BLaER1 treated with 17β-estradiol and CSF1 and Interleukin-3, amounts not matched to agents 10 nM and 100 nM (cell line): ENCODE results near the gene EFNA4.

Experiments
- H3K27ac ChIP-seq, 11 experiments: shearing (Covaris generic); formaldehyde crosslinking; 2 replicates each; pipeline ENCODE4 v1.8.1; 2022
- H3K27me3 ChIP-seq, 11 experiments: shearing (Covaris generic); formaldehyde crosslinking; 2 replicates each; pipeline ENCODE4 v1.8.1; 2022
- H3K36me3 ChIP-seq, 11 experiments: shearing (Covaris generic); formaldehyde crosslinking; 2 replicates each; pipeline ENCODE4 v1.8.1; 2022
- H3K4me1 ChIP-seq, 10 experiments: shearing (Covaris generic); formaldehyde crosslinking; 2 replicates each; pipeline ENCODE4 v1.8.1; 2022
- H3K4me2 ChIP-seq, 11 experiments: shearing (Covaris generic); formaldehyde crosslinking; 2 replicates each; pipeline ENCODE4 v1.8.1; 2022
- H3K4me3 ChIP-seq, 10 experiments: shearing (Covaris generic); formaldehyde crosslinking; 2 replicates each; pipeline ENCODE4 v1.8.1; 2022
- H3K9ac ChIP-seq, 11 experiments: shearing (Covaris generic); formaldehyde crosslinking; 2 replicates each; pipeline ENCODE4 v1.8.1; 2022
- H3K9me3 ChIP-seq, 11 experiments: shearing (Covaris generic); formaldehyde crosslinking; replicated peaks in 1 of 11; 2 replicates each; pipeline ENCODE4 v1.8.1; 2022
- H4K20me1 ChIP-seq, 11 experiments: shearing (Covaris generic); formaldehyde crosslinking; 2 replicates each; pipeline ENCODE4 v1.8.1; 2022
- Cebpa-rat ChIP-seq, 11 experiments: shearing (Covaris generic); IDR thresholded peaks; 2 replicates each; pipeline ENCODE4 v1.8.1; 2022

Gene EFNA4

DNA sequence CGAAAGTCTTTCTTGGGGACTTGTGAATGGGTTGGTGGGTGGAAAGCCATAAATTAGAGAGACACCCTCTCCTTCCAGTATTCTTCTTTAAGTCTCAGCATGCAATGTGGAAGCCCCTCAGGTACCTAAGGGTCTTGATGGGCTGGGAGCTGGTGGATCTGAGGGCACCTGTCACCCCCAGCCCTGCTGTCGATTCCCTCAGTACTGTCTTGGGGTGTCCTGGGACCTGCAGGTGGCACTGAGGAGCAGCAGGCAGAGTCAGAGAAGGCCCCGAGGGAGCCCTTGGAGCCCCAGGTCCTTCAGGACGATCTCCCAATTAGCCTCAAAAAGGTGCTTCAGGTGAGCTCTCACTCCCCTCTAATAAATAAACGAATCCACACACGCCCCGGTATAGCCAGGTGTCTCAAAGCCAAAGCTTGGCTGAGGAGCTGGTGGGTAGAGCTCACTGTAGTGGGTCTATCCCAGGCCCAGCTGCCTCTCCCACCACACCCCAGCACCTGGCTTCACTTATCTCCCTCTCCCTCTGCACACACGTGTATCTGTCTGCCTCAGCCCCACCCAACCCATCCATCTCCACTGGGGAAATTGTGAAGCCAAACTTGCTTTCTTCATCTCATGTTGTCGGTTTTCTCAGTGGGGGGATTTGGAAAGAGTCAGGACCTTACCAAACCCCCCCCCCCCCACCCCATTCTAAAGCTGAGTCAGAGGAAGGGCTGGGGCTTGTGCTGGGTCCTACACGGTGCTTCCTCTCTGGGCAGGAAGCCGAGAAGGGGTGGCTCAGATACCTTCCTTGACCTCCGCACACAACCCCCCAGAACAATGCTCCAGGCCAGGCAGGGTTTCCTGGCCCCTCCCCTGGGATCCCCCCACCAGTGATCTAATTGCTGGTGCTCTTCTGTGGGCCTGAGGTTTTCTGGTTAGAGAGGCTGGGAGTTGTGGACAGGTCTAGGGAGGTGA, 10.8 kb upstream of the EFNA4 start:
- H3K9me3 ChIP-seq = no peaks in the 10 kb centered on the region
- H3K4me3 ChIP-seq = peak overlapping the region; percentile 84 to 95 (median 89)
- H3K36me3 ChIP-seq = peaks cover 23 to 46% (median 41%) of the 10 kb centered on the region in 11 experiments
- H3K9ac ChIP-seq = peak overlapping the region; percentile 79 to 89 (median 85)
- peaks cover 33 to 48% (median 39%) of the 10 kb centered on the region in 10 experiments for H3K4me1 ChIP-seq
- TF ChIP-seq Cebpa-rat (IDR thresholded peaks at IDR 0.05) = no peak
- peak overlapping the region; percentile 92 to 100 (median 100) for H3K4me2 ChIP-seq
- H3K27me3 ChIP-seq = no peaks in the 10 kb centered on the region
- H3K27ac ChIP-seq = peak overlapping the region in 10 of 11 experiments; percentile 2 to 79 (median 73); a peak in 16 of 22 replicates
- H4K20me1 ChIP-seq = peaks cover 0 to 62% (median 23%) of the 10 kb centered on the region in 11 experiments; a peak in 18 of 22 replicates

DNA sequence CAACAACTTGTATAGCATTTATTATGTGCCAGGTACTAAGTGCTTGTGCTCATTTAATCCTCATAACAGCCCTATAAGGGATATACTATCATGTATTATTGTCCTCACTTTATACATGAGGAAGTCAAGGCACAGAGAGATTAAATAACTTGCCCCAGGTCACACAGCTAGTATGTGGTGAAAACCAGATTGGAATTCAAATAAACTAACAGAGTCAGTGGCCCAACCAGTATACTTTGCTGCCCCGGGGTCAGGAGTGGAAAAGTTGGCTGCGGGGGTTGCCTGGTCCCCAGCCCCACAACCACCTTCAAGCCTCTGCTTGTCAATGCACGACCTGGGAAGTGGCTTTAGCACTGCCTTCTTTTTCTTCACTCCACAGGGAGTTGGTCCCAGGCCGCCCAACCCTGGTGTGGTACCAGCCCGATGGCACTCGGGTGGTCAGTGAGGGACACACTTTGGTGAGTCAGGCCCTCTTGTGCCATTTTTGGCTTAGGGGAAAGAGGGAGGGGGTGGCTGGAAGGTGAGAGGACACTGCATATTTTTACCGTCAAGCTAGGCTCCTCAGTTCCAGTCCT, 9.9 kb upstream of the EFNA4 start:
- H3K4me1 ChIP-seq = peaks cover 33 to 48% (median 39%) of the 10 kb centered on the region in 10 experiments
- peak overlapping the region in 5 of 10 experiments; percentile 5 to 95 (median 87); a peak in 7 of 20 replicates for H3K4me3 ChIP-seq
- no peak for TF ChIP-seq Cebpa-rat (IDR thresholded peaks at IDR 0.05)
- peak overlapping the region in 10 of 11 experiments; percentile 12 to 89 (median 64); a peak in 17 of 22 replicates for H3K9ac ChIP-seq
- H3K9me3 ChIP-seq = no peaks in the 10 kb centered on the region
- peaks cover 0 to 71% (median 29%) of the 10 kb centered on the region in 11 experiments; a peak in 18 of 22 replicates for H4K20me1 ChIP-seq
- H3K27me3 ChIP-seq = no peaks in the 10 kb centered on the region
- H3K4me2 ChIP-seq = peak overlapping the region; percentile 92 to 100 (median 100)
- H3K36me3 ChIP-seq = peaks cover 32 to 55% (median 50%) of the 10 kb centered on the region in 11 experiments
- peak overlapping the region in 7 of 11 experiments; percentile 6 to 62 (median 23); a peak in 9 of 22 replicates for H3K27ac ChIP-seq

DNA sequence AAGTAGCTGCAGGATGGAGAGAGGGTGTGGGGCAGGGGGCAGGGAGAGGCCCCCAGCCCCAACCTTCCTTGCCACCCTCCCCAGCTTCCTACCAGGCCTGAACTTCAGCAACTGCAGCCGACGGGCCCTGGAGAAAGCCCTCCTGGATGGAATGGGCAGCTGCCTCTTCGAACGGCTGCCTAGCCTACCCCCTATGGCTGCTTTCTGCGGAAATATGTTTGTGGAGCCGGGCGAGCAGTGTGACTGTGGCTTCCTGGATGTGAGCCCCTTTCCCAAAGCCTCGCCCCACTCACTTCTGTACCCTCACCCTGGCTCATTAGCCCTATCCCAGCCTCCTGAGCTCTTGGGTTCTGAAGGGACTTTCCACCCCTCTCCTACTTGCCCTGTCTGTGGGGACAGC, 6.4 kb upstream of the EFNA4 start:
- Histone ChIP-seq H3K4me2 (no peak overlapping the region), H3K4me1 (peaks cover 36 to 38% (median 37%) of the 10 kb centered on the region in 10 experiments), H3K27me3 (no peaks in the 10 kb centered on the region), H3K36me3 (peaks cover 40 to 83% (median 74%) of the 10 kb centered on the region in 11 experiments), H3K9ac (peak overlapping the region in 1 of 11 experiments; percentile 17; a peak in 1 of 22 replicates), H4K20me1 (peaks cover 12 to 98% (median 33%) of the 10 kb centered on the region in 11 experiments; a peak in 21 of 22 replicates), H3K4me3 (no peak overlapping the region), H3K27ac (no peak overlapping the region), H3K9me3 (no peaks in the 10 kb centered on the region)
- TF ChIP-seq Cebpa-rat (IDR thresholded peaks at IDR 0.05) = no peak

DNA sequence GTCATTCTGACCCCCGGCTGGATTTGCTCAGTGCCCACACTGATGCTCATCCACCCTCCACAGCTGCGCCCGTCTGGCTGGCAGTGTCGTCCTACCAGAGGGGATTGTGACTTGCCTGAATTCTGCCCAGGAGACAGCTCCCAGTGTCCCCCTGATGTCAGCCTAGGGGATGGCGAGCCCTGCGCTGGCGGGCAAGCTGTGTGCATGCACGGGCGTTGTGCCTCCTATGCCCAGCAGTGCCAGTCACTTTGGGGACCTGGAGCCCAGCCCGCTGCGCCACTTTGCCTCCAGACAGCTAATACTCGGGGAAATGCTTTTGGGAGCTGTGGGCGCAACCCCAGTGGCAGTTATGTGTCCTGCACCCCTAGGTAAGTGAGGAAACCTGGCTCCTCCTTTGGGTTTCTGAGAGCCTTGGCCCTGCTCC, 5.7 kb upstream of the EFNA4 start:
- no peaks in the 10 kb centered on the region for H3K27me3 ChIP-seq
- 0 out of 22 replicates have a peak overlapping the region, but pooled peaks of 1 of the 11 experiments have one; percentile 17 for H3K9ac ChIP-seq
- no peak for TF ChIP-seq Cebpa-rat (IDR thresholded peaks at IDR 0.05)
- peaks cover 40 to 83% (median 74%) of the 10 kb centered on the region in 11 experiments for H3K36me3 ChIP-seq
- no peaks in the 10 kb centered on the region for H3K9me3 ChIP-seq
- H3K4me3 ChIP-seq = no peak overlapping the region
- peaks cover 35 to 39% (median 37%) of the 10 kb centered on the region in 10 experiments for H3K4me1 ChIP-seq
- H3K27ac ChIP-seq = no peak overlapping the region
- peaks cover 15 to 98% (median 31%) of the 10 kb centered on the region in 11 experiments; a peak in 20 of 22 replicates for H4K20me1 ChIP-seq
- H3K4me2 ChIP-seq = no peak overlapping the region

DNA sequence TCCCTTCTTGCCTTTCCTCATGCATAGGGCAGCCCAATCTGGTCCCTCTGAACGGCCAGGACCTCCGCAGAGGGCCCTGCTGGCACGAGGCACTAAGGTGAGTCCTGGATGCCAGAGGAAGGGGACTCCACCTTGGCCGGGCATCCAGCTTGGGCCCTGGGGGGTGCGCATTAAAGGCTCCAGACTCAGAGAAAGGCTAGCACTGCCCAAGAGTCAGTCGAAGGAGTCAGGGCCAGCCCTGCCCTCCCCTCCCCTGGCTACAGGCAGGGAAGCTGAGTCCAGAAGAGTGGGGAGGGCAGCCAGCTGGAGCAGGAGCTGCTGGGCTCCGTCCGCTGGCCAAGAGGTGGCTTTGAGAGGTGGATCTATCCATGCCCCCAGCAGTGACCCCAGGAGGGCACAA, 2.8 kb upstream of the EFNA4 start:
- Histone ChIP-seq H3K27me3 (no peaks in the 10 kb centered on the region), H3K4me2 (peak overlapping the region in 7 of 11 experiments; percentile 45 to 100 (median 95); a peak in 5 of 22 replicates), H3K27ac (no peak overlapping the region), H4K20me1 (peaks cover 15 to 94% (median 34%) of the 10 kb centered on the region in 11 experiments; a peak in 21 of 22 replicates), H3K9ac (peak overlapping the region in 1 of 11 experiments; percentile 37; a peak in 1 of 22 replicates), H3K4me1 (peaks cover 36 to 43% (median 39%) of the 10 kb centered on the region in 10 experiments), H3K9me3 (no peaks in the 10 kb centered on the region), H3K4me3 (no peak overlapping the region), H3K36me3 (peaks cover 35 to 57% (median 54%) of the 10 kb centered on the region in 11 experiments)
- TF ChIP-seq Cebpa-rat (IDR thresholded peaks at IDR 0.05) = no peak

DNA sequence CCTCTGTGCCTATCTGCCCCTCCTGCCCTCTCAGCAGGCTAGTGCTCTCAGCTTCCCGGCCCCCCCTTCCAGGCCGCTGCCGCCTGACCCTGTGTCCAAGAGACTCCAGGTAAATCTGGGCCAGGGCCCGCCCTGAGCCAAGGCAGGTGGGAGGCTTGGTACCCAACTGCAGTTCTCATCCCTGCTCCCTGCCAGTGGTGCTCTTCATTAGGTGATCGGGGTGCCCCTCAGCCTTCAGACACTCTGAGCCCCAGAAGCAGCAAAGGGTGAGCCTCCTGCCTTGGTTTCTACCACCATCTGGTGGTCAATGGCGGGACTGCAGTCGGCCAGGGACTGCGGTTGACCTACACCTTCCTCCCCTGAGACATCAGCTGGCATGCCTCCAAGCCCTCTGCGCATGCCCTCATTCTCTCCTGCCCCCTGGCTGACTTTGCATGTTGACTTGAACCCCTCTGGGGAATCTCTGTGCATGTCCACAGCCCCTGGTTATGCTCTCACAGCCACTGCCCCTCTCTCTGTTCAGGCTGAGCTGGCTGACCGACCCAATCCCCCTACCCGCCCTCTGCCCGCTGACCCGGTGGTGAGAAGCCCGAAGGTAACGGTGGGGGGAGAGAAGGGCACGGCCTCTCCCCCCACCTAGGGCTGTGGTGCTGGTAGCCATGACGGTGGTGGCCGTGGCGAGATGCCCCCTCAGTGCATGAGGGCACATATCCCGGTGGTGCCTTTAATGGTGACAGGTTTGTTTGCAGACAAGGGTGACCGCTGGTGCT, 2.0 kb upstream of the EFNA4 start:
- H3K4me1 ChIP-seq = peaks cover 43 to 50% (median 47%) of the 10 kb centered on the region in 10 experiments
- H3K36me3 ChIP-seq = peaks cover 31 to 55% (median 48%) of the 10 kb centered on the region in 11 experiments
- no peak for TF ChIP-seq Cebpa-rat (IDR thresholded peaks at IDR 0.05)
- H3K9me3 ChIP-seq = no peaks in the 10 kb centered on the region
- H4K20me1 ChIP-seq = peaks cover 15 to 93% (median 42%) of the 10 kb centered on the region in 11 experiments; a peak in 21 of 22 replicates
- H3K4me2 ChIP-seq = peak overlapping the region; percentile 91 to 100 (median 99)
- H3K9ac ChIP-seq = peak overlapping the region in 7 of 11 experiments; percentile 9 to 90 (median 59); a peak in 9 of 22 replicates
- peak overlapping the region in 3 of 11 experiments; percentile 41 to 50 (median 47); a peak in 7 of 22 replicates for H3K27ac ChIP-seq
- H3K4me3 ChIP-seq = peak overlapping the region in 7 of 10 experiments; percentile 30 to 85 (median 76); a peak in 10 of 20 replicates
- no peaks in the 10 kb centered on the region for H3K27me3 ChIP-seq

DNA sequence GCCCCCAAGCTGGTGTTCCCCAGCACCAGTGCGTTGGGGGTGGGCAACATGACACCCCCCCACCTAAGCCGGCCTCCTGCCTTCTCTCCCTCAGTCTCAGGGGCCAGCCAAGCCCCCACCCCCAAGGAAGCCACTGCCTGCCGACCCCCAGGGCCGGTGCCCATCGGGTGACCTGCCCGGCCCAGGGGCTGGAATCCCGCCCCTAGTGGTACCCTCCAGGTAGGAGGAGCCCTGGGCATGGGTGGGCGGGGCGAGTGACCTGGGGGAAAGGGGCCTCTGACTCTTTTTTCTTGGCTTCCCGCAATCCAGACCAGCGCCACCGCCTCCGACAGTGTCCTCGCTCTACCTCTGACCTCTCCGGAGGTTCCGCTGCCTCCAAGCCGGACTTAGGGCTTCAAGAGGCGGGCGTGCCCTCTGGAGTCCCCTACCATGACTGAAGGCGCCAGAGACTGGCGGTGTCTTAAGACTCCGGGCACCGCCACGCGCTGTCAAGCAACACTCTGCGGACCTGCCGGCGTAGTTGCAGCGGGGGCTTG, 1.3 kb upstream of the EFNA4 start:
- Histone ChIP-seq H3K9ac (peak overlapping the region in 8 of 11 experiments; percentile 9 to 90 (median 53); a peak in 11 of 22 replicates), H3K27me3 (no peaks in the 10 kb centered on the region), H3K36me3 (peaks cover 31 to 53% (median 45%) of the 10 kb centered on the region in 11 experiments), H3K9me3 (no peaks in the 10 kb centered on the region), H4K20me1 (peaks cover 15 to 93% (median 49%) of the 10 kb centered on the region in 11 experiments; a peak in 21 of 22 replicates), H3K4me3 (peak overlapping the region in 7 of 10 experiments; percentile 30 to 85 (median 76); a peak in 11 of 20 replicates), H3K27ac (peak overlapping the region in 3 of 11 experiments; percentile 41 to 50 (median 47); a peak in 6 of 22 replicates), H3K4me2 (peak overlapping the region; percentile 91 to 100 (median 99)), H3K4me1 (peaks cover 50 to 57% (median 54%) of the 10 kb centered on the region in 10 experiments)
- no peak for TF ChIP-seq Cebpa-rat (IDR thresholded peaks at IDR 0.05)
